Glutamatergic neuron (in vitro differentiated cells): Measurements from ENCODE around the gene FCSK. TPM values are rescaled to one million over a fixed set of nuclear protein-coding genes. Genes with fewer than 3 reads are reported as not detected.

Experiments used
- DNase-seq: peaks from one replicate; pipeline ENCODE4 v3.0.0; 2022
- H3K27ac Mint-ChIP-seq: one replicate; pipeline ENCODE4 v1.8.0; 2020; ENCODE audit warnings: mild to moderate bottlenecking, mixed read lengths, inconsistent platforms; ENCODE audit not compliant: unreplicated experiment
- H3K27me3 Mint-ChIP-seq: one replicate; pipeline ENCODE4 v1.8.0; 2020; ENCODE audit warnings: mild to moderate bottlenecking, moderate library complexity, mixed read lengths, inconsistent platforms; ENCODE audit not compliant: unreplicated experiment
- H3K36me3 Mint-ChIP-seq: one replicate; pipeline ENCODE4 v1.8.0; 2020; ENCODE audit warnings: mild to moderate bottlenecking, mixed read lengths, inconsistent platforms; ENCODE audit not compliant: unreplicated experiment
- H3K4me1 Mint-ChIP-seq: one replicate; pipeline ENCODE4 v1.8.0; 2020; ENCODE audit warnings: mild to moderate bottlenecking, low read depth, mixed read lengths, inconsistent platforms; ENCODE audit not compliant: unreplicated experiment
- H3K4me3 Mint-ChIP-seq: one replicate; pipeline ENCODE4 v1.8.0; 2020; ENCODE audit warnings: mild to moderate bottlenecking, mixed read lengths, inconsistent platforms; ENCODE audit not compliant: unreplicated experiment
- H3K9me3 Mint-ChIP-seq: one replicate; pipeline ENCODE4 v1.8.0; 2020; ENCODE audit warnings: mild to moderate bottlenecking, moderate library complexity, mixed read lengths, inconsistent platforms; ENCODE audit not compliant: unreplicated experiment
- total RNA-seq: library from RNA; stranded (reverse); fragmentation: NEBNext Ultra II Directional; extraction: Animal tissue kit (Norgen Biotek cat#: 25700); gene quantifications from one replicate; pipeline ENCODE4 v1.2.1, GENCODE V29; 2021; ENCODE audit not compliant: unreplicated experiment
- TF ChIP-seq, protein P1 (sequence below): fragments of 200-600 bp; sonication (generic); IDR thresholded peaks from one replicate; pipeline ENCODE4 v1.5.0; 2021; ENCODE audit not compliant: partially characterized antibody, unreplicated experiment

Gene FCSK
- total RNA-seq, 1 donor from 2014 or later, result 15.4 TPM

DNA sequence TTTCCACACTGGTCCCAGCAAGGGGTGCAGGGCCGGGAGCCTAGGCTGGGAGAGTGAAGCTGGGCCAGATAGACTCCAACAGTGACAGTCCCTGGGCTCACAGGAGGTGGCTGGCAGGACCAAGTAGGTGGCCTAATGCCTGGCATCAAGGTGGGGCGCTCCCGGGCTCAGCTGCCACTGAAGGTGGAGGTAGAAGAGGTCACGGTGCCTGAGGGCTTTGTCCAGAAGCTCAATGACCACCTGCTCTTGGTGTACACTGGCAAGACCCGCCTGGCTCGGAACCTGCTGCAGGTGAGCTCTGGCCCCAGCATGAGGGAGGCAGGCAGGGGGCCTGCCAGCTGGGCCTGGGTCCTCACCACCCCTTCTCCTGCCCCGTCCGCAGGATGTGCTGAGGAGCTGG, 23.8 kb downstream of the FCSK start:
- H3K27me3 Mint-ChIP-seq, result peaks cover 2% of the 10 kb centered on the region
- no peaks in the 10 kb centered on the region for H3K36me3 Mint-ChIP-seq
- no peak overlapping the region for H3K4me3 Mint-ChIP-seq
- DNase-seq, result no peak
- H3K4me1 Mint-ChIP-seq, result peaks cover 3% of the 10 kb centered on the region
- no peak overlapping the region for H3K27ac Mint-ChIP-seq
- TF ChIP-seq, protein P1, sequence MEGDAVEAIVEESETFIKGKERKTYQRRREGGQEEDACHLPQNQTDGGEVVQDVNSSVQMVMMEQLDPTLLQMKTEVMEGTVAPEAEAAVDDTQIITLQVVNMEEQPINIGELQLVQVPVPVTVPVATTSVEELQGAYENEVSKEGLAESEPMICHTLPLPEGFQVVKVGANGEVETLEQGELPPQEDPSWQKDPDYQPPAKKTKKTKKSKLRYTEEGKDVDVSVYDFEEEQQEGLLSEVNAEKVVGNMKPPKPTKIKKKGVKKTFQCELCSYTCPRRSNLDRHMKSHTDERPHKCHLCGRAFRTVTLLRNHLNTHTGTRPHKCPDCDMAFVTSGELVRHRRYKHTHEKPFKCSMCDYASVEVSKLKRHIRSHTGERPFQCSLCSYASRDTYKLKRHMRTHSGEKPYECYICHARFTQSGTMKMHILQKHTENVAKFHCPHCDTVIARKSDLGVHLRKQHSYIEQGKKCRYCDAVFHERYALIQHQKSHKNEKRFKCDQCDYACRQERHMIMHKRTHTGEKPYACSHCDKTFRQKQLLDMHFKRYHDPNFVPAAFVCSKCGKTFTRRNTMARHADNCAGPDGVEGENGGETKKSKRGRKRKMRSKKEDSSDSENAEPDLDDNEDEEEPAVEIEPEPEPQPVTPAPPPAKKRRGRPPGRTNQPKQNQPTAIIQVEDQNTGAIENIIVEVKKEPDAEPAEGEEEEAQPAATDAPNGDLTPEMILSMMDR, result no peak
- H3K9me3 Mint-ChIP-seq, result peaks cover 2% of the 10 kb centered on the region

DNA sequence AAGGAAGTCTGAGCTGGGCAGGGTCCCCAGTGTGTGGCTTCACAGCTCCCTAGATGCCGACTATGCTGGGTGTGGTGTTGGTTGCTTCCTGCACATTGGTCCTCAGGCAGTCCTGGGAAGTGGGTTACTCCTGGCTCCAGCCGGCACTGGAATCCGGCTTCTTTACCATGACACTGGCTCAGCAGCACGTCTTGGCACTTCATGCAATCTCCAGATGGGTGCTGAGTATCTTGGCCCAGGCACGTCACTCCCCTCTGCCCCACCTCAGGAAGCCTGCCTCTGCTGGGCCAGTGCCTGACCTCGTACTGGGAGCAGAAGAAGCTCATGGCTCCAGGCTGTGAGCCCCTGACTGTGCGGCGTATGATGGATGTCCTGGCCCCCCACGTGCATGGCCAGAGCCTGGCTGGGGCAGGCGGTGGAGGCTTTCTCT, 24.5 kb downstream of the FCSK start:
- no peaks in the 10 kb centered on the region for H3K36me3 Mint-ChIP-seq
- peaks cover 3% of the 10 kb centered on the region for H3K4me1 Mint-ChIP-seq
- TF ChIP-seq, protein P1, result no peak
- no peak for DNase-seq
- H3K4me3 Mint-ChIP-seq, result no peak overlapping the region
- H3K9me3 Mint-ChIP-seq, result peaks cover 2% of the 10 kb centered on the region
- H3K27me3 Mint-ChIP-seq, result peaks cover 2% of the 10 kb centered on the region
- no peak overlapping the region for H3K27ac Mint-ChIP-seq

DNA sequence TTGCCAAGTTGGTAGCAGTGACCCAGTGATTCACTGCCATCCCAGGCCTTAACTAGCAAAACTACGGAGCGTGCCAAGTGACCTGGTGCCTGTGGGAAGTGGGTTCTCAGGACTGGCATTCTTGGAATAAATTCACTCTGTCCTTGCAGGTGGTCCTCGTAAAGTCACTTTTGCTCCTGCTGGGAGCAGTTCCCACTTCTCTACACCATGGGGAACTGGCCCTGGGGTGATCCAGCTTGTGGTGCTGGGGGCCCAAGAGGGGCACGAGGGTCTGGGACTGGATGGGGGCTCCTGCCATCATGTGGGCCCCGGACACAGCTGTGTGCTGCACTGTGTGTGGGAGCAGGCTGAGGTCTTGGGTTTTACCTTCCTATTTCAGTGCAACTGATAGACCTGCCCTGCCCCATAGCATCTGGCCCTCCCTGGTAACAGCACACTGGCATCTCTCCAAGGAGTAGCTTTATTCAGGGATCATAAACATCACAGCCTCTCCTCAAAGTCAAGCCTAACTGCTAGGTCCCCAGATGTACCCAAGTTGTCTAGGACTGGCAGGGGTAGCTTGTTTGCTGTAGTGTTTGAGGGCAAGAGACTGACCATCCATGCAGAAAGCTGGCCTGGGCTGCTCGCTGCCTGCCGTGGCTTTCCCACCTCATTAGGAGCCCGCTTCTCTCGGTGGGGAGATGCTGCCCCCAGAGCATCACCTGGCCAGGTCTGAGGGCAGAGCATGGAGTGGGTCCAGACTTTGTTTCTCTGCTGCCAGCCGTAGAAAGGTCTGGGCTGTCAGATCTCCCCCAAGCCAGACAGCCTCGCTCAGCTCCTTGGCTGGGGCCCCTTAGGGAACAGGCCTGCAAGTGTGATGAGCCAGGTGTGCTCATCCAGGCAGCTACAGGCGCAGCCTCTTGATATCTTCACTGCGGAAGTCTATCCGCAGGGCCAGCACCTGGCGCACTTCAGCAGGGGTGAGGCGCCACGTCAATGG, 26.0 kb downstream of the FCSK start:
- H3K27ac Mint-ChIP-seq, result no peak overlapping the region
- H3K9me3 Mint-ChIP-seq, result peaks cover 2% of the 10 kb centered on the region
- H3K4me3 Mint-ChIP-seq, result no peak overlapping the region
- DNase-seq, result no peak
- TF ChIP-seq, protein P1, result no peak
- no peaks in the 10 kb centered on the region for H3K36me3 Mint-ChIP-seq
- peaks cover 3% of the 10 kb centered on the region for H3K4me1 Mint-ChIP-seq
- peaks cover 2% of the 10 kb centered on the region for H3K27me3 Mint-ChIP-seq

DNA sequence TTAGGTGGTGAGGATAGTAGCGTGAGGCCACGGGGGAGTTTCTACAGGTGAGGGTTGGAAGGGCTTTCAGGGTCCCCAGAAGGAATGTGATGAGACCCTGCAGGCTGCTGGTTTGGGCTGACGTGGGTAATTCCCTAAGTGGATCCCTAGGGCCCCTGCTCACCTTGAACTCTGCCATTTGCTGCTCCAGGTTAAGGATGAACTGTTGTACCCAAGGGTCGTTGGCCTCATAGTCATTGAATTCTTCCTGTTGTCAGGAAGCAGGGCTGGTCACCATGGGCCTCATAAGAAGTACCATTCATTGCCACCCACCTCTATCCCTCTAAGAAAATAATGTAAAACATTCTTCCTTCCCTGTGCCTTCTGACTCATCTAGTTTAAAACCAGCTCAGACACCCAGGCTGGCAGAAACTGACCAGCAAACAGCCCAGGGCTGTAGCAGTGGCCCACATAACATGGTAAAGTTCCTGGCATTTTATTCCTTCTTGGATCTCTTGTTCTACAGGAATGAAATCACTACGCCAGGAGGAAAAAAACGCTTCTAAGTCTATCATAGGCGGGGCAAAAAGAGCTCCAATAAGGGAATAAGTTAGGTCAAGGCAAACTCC, 27.6 kb downstream of the FCSK start:
- Mint-ChIP-seq H3K9me3 (peaks cover 2% of the 10 kb centered on the region), H3K36me3 (no peaks in the 10 kb centered on the region), H3K27me3 (peaks cover 2% of the 10 kb centered on the region), H3K27ac (no peak overlapping the region), H3K4me3 (no peak overlapping the region), H3K4me1 (no peaks in the 10 kb centered on the region)
- no peak for DNase-seq
- TF ChIP-seq, protein P1, result no peak

DNA sequence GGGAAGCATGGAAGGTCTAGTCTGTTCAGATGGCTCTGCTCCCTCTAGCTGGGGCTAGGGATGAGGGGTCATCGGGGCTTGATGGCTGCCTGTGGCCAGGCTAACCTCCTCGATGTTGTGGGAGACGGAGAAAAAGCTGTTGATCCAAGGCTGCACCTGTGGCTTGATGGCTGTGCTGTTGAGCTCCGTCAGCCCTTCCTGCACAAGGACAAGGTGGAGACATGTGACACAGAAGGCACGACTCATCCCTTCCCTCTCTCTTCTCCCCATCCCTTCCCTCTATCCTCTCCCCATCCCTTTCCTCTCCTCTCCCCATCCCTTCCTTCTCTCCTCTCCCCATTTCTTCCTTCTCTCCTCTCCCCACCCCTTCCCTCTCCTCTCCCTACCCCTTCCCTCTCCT, 28.2 kb downstream of the FCSK start:
- DNase-seq, result no peak
- no peak overlapping the region for H3K27ac Mint-ChIP-seq
- TF ChIP-seq, protein P1, result no peak
- no peak overlapping the region for H3K4me3 Mint-ChIP-seq
- no peaks in the 10 kb centered on the region for H3K36me3 Mint-ChIP-seq
- peaks cover 2% of the 10 kb centered on the region for H3K27me3 Mint-ChIP-seq
- H3K9me3 Mint-ChIP-seq, result no peaks in the 10 kb centered on the region
- H3K4me1 Mint-ChIP-seq, result no peaks in the 10 kb centered on the region
